HCT116 (cell line): ENCODE measurements around the gene SLIT1. TPM values are rescaled to one million over a fixed set of nuclear protein-coding genes. Genes with fewer than 3 reads are reported as not detected.

Experiments
- ATAC-seq: fragments of 200-7000 bp; cut with Tn5 transposase; 2 replicates; pipeline ENCODE4 v1.9.1; 2020; ENCODE audit warnings: mild to moderate bottlenecking, moderate library complexity
- BruUV-seq: library from RNA; stranded (reverse); fragments of 400-500 nt; replicated peaks from 2 replicates; lab custom pipeline; 2021; lab: Mats Ljungman, UMichigan
- CTCF ChIA-PET: fragments of 300-600 bp; sonication (Branson Sonifier 250); formaldehyde crosslinking; loops from one replicate; lab custom pipeline; 2021; ENCODE audit warnings: antibody characterized with exemption; lab: Charles Lee
- POLR2A ChIA-PET: fragments of 300-600, 350-600 bp; sonication (Branson Sonifier 250); formaldehyde crosslinking; loops from one replicate; lab custom pipeline; 2021; ENCODE audit warnings: antibody characterized with exemption; lab: Charles Lee
- RAD21 ChIA-PET, 2 experiments: fragments of 300-600 bp; sonication (Branson Sonifier 250); formaldehyde crosslinking; loops; one replicate each; lab custom pipeline; 2023; ENCODE audit warnings: low total read pairs in 2 of 2; ENCODE audit not compliant: uncharacterized antibody in 2 of 2, unreplicated experiment in 2 of 2, low non-redundant PET in 1 of 2; lab: Charles Lee
- DNase-seq: peaks from one replicate; pipeline ENCODE4 v3.0.0-alpha.2; 2010; ENCODE audit warnings: low read depth, low spot score
- H2AFZ ChIP-seq: fragments of 200-600 bp; shearing (Covaris generic), sonication (generic); 2 replicates; pipeline ENCODE4 v1.6.1; 2017; ENCODE audit warnings: low read depth, mixed run types, mixed read lengths, antibody characterized with exemption, low read length; ENCODE audit not compliant: poor library complexity, severe bottlenecking
- H3K27ac ChIP-seq: 2 replicates; pipeline ENCODE4 v1.5.1; 2012; ENCODE audit warnings: low read depth, low read length
- H3K27me3 ChIP-seq: fragments of 200-600 bp; sonication (generic); 2 replicates; pipeline ENCODE4 v1.6.1; 2016; ENCODE audit warnings: mixed run types, low read length, mixed read lengths; ENCODE audit not compliant: insufficient read depth
- H3K36me3 ChIP-seq, 2 experiments: fragments of 200-500 bp in 1 of 2; fragments of 200-600 bp in 1 of 2; sonication (Bioruptor generic) in 1 of 2; sonication (generic) in 1 of 2; 2 replicates each; pipeline versions ENCODE4 v1.5.1 to v1.6.1; 2014 to 2016; ENCODE audit warnings: low read length in 2 of 2, inconsistent platforms in 1 of 2, mixed read lengths in 1 of 2, mixed run types in 1 of 2; ENCODE audit not compliant: insufficient read depth in 2 of 2, control insufficient read depth in 1 of 2
- H3K4me1 ChIP-seq, 2 experiments: fragments of 200-600 bp in 1 of 2; sonication (generic) in 1 of 2; 2 replicates each; pipeline versions ENCODE4 v1.5.1 to v1.6.1; 2012 to 2017; ENCODE audit warnings: low read length in 2 of 2, inconsistent platforms in 1 of 2, mild to moderate bottlenecking in 1 of 2, mixed read lengths in 1 of 2, mixed run types in 1 of 2, moderate library complexity in 1 of 2; ENCODE audit not compliant: insufficient read depth in 2 of 2, control insufficient read depth in 1 of 2
- H3K4me2 ChIP-seq: fragments of 200-600 bp; sonication (generic); 2 replicates; pipeline ENCODE4 v1.6.1; 2017; ENCODE audit warnings: mixed run types, low read length, mixed read lengths
- H3K4me3 ChIP-seq, 2 experiments: fragments of 200-600 bp in 1 of 2; sonication (generic) in 1 of 2; replicated peaks in 1 of 2; 2 replicates each; pipeline ENCODE4 v1.5.1; 2011 to 2016; ENCODE audit warnings: low read length in 2 of 2, control low read depth in 1 of 2, low read depth in 1 of 2, mild to moderate bottlenecking in 1 of 2, mixed read lengths in 1 of 2, mixed run types in 1 of 2
- H3K79me2 ChIP-seq: fragments of 200-600 bp; sonication (generic); 2 replicates; pipeline ENCODE4 v1.6.1; 2017; ENCODE audit warnings: mild to moderate bottlenecking, mixed run types, low read length, moderate library complexity, mixed read lengths; ENCODE audit not compliant: insufficient read depth
- H3K9ac ChIP-seq: fragments of 200-600 bp; sonication (generic); 2 replicates; pipeline ENCODE4 v1.6.1; 2016; ENCODE audit warnings: low read length, mixed read lengths
- H3K9me2 ChIP-seq: fragments of 200-600 bp; sonication (generic), shearing (Covaris generic); 2 replicates; pipeline ENCODE4 v1.6.1; 2017; ENCODE audit warnings: mixed run types, mild to moderate bottlenecking, moderate library complexity; ENCODE audit not compliant: insufficient read depth
- H3K9me3 ChIP-seq, 2 experiments: fragments of 200-500 bp in 1 of 2; fragments of 200-600 bp in 1 of 2; sonication (Bioruptor generic) in 1 of 2; sonication (generic) in 1 of 2; 2 replicates each; pipeline ENCODE4 v1.6.1; 2014 to 2017; ENCODE audit warnings: low read length in 2 of 2, mixed read lengths in 2 of 2, inconsistent platforms in 1 of 2, low read depth in 1 of 2, mild to moderate bottlenecking in 1 of 2, mixed run types in 1 of 2, moderate library complexity in 1 of 2; ENCODE audit not compliant: control insufficient read depth in 1 of 2, insufficient read depth in 1 of 2
- H4K20me1 ChIP-seq: fragments of 200-600 bp; sonication (generic), shearing (Covaris generic); 2 replicates; pipeline ENCODE4 v1.6.1; 2017; ENCODE audit warnings: mixed run types, mild to moderate bottlenecking, moderate library complexity; ENCODE audit not compliant: insufficient read depth
- CBX3 ChIP-seq: IDR thresholded peaks from 2 replicates; pipeline ENCODE4 v1.6.1; 2012; ENCODE audit warnings: low read depth
- EGR1 ChIP-seq: IDR thresholded peaks from 2 replicates; pipeline ENCODE4 v1.6.1; 2012; ENCODE audit warnings: low read depth
- MAX ChIP-seq: IDR thresholded peaks from 2 replicates; pipeline ENCODE4 v1.6.1; 2012
- RAD21 ChIP-seq: IDR thresholded peaks from 2 replicates; pipeline ENCODE4 v1.6.1; 2012; ENCODE audit warnings: low read depth, mild to moderate bottlenecking
- REST ChIP-seq: IDR thresholded peaks from 2 replicates; pipeline ENCODE4 v1.6.1; 2012; ENCODE audit warnings: low read depth
- SIN3A ChIP-seq: IDR thresholded peaks from 2 replicates; pipeline ENCODE4 v1.6.1; 2012; ENCODE audit warnings: low read depth
- SP1 ChIP-seq: IDR thresholded peaks from 2 replicates; pipeline ENCODE4 v1.6.1; 2012; ENCODE audit warnings: low read depth
- ZNF274 ChIP-seq: fragments of 200-500 bp; sonication (Bioruptor generic); IDR thresholded peaks from 2 replicates; pipeline ENCODE4 v1.6.1; 2014; ENCODE audit warnings: mild to moderate bottlenecking, low read depth, low read length, inconsistent platforms
- intact Hi-C: fragments of 100-400 bp; cut with micrococcal nuclease; formaldehyde crosslinking; loops from 2 replicates; pipeline ENCODE4 v1.10.0; 2022
- total RNA-seq: library from RNA; stranded (reverse); gene quantifications from one replicate; pipeline ENCODE4 v1.2.1, GENCODE V29; 2021; ENCODE audit not compliant: unreplicated experiment

SLIT1 gene
- total RNA-seq, 1 experiment from 2014 or later = 0.42 TPM

GRCh38 chr10:97029271-97029670 lies 156.5 kb downstream of the SLIT1 start:
- no peak overlapping the region for H3K27ac ChIP-seq
- POLR2A ChIA-PET = no interaction called here
- no peak overlapping the region for H3K9ac ChIP-seq
- RAD21 ChIA-PET = no interaction called here
- BruUV-seq = no TSS peak
- CTCF ChIA-PET = no interaction called here
- no peaks in the 10 kb centered on the region for H3K36me3 ChIP-seq
- no peak for ATAC-seq
- no peaks in the 10 kb centered on the region for H3K9me3 ChIP-seq
- H3K4me1 ChIP-seq = peaks cover 4 to 8% of the 10 kb centered on the region in 2 experiments; a peak in 3 of 4 replicates
- peaks cover 4% of the 10 kb centered on the region; the same call in 1 of the 2 replicates for H3K27me3 ChIP-seq
- H3K79me2 ChIP-seq = no peaks in the 10 kb centered on the region
- intact Hi-C loops = loop anchor here (5.0 to 10.0 kb wide), 3 partner anchors 114 to 647 kb away; no protein-coding TSS in a partner anchor
- H3K9me2 ChIP-seq = no peaks in the 10 kb centered on the region
- H3K4me3 ChIP-seq = no peak overlapping the region
- DNase-seq = no peak
- no peak overlapping the region for H3K4me2 ChIP-seq
- H4K20me1 ChIP-seq = no peaks in the 10 kb centered on the region
- TF ChIP-seq EGR1 (no peak), REST (no peak), SP1 (no peak), SIN3A (no peak)
- no peak overlapping the region for H2AFZ ChIP-seq

DNA sequence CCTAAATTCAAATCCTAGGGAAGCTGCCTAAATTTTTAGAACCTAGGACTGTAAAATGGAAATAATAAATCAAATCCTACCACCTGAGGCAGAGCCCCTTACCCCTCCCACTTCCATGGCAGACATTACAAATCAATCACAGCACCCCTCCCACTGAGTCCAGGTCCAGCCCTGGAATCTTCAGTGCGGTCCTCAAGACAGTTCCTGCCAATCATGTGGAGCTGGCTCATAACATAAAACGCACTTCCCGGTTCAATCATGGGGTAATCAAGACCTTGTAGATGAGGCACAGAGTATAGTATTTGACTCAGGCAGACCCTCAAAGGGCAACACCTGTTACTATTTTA lies 157.0 kb downstream of the SLIT1 start:
- no peak overlapping the region for H3K4me2 ChIP-seq
- RAD21 ChIA-PET = no interaction called here
- BruUV-seq = no TSS peak
- no peaks in the 10 kb centered on the region for H3K36me3 ChIP-seq
- H3K9me3 ChIP-seq = no peaks in the 10 kb centered on the region
- no peak for TF ChIP-seq MAX
- TF ChIP-seq ZNF274 = no peak
- TF ChIP-seq RAD21 = no peak
- TF ChIP-seq CBX3 = no peak
- no peaks in the 10 kb centered on the region for H3K79me2 ChIP-seq
- POLR2A ChIA-PET = no interaction called here
- H3K4me3 ChIP-seq = no peak overlapping the region
- no peaks in the 10 kb centered on the region for H3K9me2 ChIP-seq
- H2AFZ ChIP-seq = no peak overlapping the region
- H3K27me3 ChIP-seq = peaks cover 4% of the 10 kb centered on the region; the same call in 1 of the 2 replicates
- peaks cover 9 to 13% of the 10 kb centered on the region in 2 experiments; a peak in 3 of 4 replicates for H3K4me1 ChIP-seq
- no peaks in the 10 kb centered on the region for H4K20me1 ChIP-seq
- no peak overlapping the region for H3K9ac ChIP-seq
- CTCF ChIA-PET = no interaction called here
- DNase-seq = no peak
- intact Hi-C loops = loop anchor here (5.0 to 10.0 kb wide), 3 partner anchors 114 to 647 kb away; no protein-coding TSS in a partner anchor
- ATAC-seq = no peak
- H3K27ac ChIP-seq = no peak overlapping the region
